Activated T-helper 9 cell treated with anti-CD3 and anti-CD28 coated beads, Interleukin-2, amount 50 U/mL, for 16 hours (primary cell): ENCODE data around the gene LRRC63.
"Not testable (repeated sequence)": the region's sequence is repeated elsewhere in the genome, so short reads cannot be mapped to it uniquely, and the experiment has no call there.

ENCODE experiments used
- DNase-seq: peaks from one replicate; pipeline ENCODE4 v3.0.0-alpha.2; 2020; ENCODE audit warnings: low read depth

The LRRC63 gene

GRCh38 chr13:46265292-46265691 lies 53.6 kb downstream of the LRRC63 start:
- DNase-seq = no peak

DNA sequence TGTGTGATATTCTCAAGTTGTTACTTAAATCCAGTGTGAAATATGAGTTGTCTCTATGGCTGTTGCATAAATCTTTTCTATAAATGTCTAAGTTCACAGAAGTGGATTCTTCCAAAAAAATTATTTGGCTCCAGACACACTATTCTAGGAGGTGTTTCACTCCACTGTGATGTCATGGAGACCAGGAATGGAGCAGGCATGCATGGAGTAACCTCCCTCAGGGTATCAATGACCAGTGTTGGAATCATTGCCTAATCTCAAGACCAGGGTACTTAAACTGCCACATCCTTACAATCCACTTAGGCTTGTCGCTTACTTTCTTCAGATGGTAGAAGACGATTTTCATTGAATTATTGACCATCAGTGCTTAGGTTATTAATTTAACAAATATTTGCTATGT lies 55.4 kb downstream of the LRRC63 start:
- no peak for DNase-seq

DNA sequence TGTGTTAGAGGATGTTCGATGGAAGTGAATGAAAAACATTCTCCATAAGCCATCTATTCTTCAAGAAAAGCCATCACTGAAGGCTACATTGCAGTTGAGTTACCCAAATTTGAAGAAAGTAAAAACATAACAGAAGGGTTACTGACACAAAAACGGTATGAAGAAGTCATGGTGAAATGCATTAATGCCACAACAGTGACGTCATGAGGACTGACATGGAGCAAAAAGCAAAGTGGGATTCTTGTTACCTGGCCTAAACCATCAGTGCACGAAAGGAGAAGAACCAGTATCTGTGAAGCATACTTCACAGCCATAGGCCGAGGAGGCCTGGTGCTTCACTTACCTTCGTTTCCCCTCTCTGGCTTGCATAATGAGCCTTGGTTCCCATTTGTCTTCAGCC lies 58.7 kb downstream of the LRRC63 start:
- DNase-seq = no peak

DNA sequence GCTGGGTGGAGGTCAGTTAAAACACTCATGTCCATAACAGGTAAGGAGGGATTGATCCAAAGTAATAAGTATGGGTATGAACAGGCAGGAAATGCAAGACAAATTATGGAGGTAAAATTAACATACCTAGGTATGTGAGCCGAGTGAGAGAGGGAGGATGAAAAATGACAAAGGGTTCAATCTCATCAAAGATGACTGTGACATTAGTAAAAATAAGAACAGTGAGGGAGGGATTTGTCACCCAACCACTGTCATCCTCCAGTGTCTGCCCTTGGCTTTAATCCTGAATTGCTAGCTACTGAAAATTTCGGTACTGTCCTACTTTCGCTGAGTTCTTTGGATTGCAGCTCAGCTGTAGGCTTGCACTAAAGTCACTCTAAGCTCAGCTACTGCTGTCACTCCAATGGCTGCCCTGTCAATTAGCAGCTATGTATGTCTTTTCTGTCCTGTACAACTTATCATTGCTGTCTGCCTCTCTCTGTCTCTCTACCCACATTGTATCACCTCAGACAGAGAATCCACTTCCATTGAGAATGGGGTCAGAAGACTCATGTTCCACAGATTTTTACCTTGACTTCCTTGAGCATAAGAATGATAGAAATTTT lies 62.5 kb downstream of the LRRC63 start:
- no peak for DNase-seq

DNA sequence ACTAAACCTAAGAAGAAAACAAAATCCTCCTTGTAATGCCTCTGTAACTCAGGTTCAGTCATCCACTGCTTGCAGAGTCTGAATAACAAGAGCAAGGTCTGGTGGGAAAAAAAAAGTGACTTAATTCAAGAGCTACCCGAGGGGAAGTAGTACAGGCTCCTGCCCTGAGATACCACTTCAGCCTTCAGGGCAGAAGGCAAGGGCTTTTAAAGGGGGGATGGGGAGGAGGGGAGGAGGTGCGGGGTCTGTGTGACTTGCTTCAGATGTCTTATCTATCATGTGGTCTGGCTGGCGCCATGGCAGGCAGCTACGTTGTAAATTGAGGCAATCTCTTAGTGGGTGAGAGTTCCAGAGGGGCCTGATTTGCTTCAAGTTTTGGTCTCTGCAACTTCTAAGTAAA lies 66.7 kb downstream of the LRRC63 start:
- DNase-seq = no peak

DNA sequence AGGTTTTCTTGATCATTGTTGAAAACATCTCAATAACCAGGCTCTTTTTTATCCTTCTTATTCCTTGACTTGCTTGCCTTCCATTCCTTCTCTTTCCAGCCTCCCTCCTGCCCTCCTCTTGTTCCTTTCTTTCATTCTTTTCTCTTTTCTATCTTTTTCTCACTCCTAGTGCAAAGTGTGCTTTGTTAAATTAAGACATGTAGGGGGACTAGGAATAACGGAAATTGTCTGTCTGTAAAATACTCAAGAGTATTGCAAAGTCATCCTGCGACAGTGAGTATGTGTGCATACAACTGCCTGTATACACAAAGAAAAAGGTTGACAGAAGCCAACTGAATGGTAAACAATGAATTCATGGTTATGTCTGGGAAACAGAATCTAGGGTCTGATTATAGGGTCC lies 70.1 kb downstream of the LRRC63 start:
- no peak for DNase-seq

GRCh38 chr13:46283912-46284824 lies 72.4 kb downstream of the LRRC63 start:
- not testable (repeated sequence) for DNase-seq

DNA sequence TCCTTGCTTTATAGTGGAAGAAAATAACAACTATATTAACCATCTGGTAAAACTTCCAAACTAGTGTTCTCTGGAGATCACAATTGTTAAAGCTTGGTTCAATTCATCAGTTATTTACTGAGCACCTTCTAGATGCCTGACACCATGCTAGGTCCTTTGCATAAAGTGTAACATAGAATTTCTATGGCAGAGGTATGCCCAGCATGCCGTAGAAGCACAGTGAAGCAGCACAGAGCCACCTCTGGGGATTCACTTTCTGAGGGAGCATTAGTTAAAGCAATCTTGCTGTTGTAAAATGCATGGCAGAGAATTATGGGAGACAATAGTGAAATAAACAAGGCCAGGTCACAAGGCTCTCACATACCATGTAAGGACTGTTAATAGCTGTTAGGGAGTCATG lies 75.2 kb downstream of the LRRC63 start:
- DNase-seq = no peak

DNA sequence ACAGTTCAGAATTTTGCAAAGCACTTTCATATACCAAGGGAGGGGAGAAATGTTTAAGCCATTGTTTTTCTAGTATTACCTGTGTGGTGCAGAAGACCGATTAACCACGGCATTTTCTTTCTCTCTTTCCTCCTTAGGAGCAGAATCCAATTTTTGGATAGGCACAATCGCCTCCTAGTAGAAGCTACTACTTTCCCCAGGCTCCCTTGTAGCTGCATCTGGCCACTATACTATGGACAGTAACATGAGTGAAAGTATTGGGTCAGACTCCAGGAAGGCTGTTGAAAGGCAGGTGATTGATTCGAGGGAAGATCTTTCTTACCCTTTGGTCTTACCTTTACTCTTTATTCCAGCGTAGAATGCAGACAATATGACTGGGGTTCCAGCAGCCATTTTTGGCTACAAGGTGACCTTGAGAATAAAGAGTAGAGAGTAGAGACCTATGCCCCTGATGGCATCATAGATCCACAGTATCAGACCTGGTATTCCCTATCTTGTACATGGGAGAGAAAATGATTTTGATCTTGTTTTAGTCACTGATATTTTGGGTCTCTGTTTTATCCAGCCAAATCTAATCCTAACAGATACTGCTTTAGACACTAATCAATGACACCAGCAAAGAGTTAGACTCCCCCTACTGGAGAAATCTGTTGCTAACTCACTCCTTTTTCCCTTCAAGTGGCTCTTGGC lies 77.0 kb downstream of the LRRC63 start:
- DNase-seq = no peak

DNA sequence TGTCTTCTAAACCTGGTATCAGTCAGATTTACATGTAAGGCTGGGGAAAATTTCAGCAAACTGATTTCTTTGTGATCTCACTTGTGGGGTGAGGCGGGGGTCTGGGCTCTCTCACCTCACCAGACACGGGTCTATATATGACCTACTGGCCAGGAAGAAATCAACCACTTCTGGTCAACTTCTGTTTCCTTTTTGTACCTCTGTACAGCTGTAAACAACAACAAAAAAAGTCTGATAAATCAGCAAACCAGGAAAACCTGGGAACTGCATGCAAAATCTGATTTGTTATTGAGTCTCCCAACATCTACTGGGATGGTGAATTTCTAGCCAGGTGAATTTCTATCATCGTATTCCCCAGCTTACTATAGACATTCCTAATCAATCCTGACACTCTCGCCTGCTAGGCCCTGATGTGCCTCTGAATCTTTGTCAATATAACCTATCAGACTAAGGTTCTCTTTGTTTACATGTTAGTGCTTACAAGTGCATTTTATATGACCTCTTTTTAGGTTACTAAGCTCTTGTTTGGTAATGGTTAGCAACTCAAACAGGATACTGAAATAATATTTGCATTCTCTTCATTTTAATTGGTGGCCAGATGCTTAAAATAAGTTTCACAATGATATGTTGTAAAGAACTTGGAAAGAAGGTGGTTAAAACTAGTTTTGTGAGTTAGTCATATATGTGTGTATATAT lies 77.7 kb downstream of the LRRC63 start:
- DNase-seq = no peak

GRCh38 chr13:46290434-46290833 lies 78.7 kb downstream of the LRRC63 start:
- no peak for DNase-seq

GRCh38 chr13:46293436-46293835 lies 81.7 kb downstream of the LRRC63 start:
- no peak for DNase-seq

- DNase-seq = peak; percentile 25
Measured at GRCh38 chr13:46295491-46296114, 83.9 kb downstream of the LRRC63 start.

GRCh38 chr13:46296115-46296822 lies 84.5 kb downstream of the LRRC63 start:
- no peak for DNase-seq

DNA sequence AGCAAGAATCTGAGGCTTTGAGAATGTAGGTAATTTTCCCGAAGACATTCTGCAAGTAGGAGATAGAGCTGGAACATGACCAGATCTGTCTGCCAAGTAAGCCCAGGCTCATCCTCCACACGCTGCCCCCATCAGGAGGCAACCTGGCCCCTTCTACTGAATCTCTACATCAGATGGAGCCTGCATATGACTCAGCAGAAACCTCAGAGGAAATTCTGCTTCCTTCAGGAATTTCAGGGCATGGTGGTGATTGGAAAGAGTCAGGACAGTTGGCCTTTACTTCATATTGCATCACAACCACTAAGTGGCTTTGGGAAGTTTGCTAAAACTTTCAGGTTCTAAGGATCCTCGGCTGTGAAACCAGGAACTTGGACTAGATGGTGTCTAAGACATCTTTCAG lies 85.2 kb downstream of the LRRC63 start:
- no peak for DNase-seq

- DNase-seq = no peak
Measured at GRCh38 chr13:46297361-46297811, 85.7 kb downstream of the LRRC63 start.

GRCh38 chr13:46303742-46304385 lies 92.1 kb downstream of the LRRC63 start:
- DNase-seq = no peak

- no peak for DNase-seq
Measured at GRCh38 chr13:46304546-46304945, 92.8 kb downstream of the LRRC63 start.

DNA sequence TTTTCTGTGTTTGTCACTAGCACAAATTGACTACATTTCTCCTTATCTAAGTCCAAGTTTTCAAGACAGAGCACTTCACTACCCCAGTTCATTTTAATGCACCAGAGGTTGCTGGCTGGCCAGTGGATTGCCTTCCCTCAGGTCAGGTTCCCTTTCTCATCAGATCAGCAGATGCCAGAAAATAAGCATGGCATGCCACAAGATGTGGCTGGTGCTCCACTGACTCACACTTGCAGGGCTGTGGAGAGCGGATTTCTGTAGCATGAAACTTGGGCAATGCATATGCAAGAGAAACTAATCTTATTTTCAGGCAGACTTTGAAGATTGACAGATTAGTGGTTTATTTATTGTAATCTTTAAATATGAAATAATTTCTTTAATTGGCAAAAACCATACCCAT lies 95.8 kb downstream of the LRRC63 start:
- DNase-seq = no peak

DNA sequence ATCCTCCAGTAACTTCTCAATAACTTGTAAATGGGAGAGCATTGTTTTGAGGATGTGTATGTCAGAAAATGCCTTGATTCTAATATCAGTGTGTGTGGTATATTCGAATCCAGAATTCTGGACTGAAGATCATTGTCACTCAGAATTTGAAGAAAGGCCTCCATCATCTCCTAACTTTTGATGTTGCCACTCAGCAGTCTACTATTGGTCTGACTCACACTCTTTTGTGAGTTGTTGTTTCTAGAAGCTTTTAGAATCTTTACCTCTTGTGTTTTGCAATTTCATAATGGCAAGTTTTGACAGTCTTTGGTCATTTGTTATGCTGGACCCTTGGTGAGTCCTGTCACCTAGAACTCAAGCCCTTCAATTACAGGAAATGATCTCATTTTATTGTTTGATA lies 98.3 kb downstream of the LRRC63 start:
- DNase-seq = no peak

- no peak for DNase-seq
Measured at GRCh38 chr13:46311217-46311616, 99.5 kb downstream of the LRRC63 start.
